Urothelium cell line (cell line): Measurements from ENCODE around the gene CLNK.
"Not testable (repeated sequence)": the region's sequence is repeated elsewhere in the genome, so short reads cannot be mapped to it uniquely, and the experiment has no call there.

ENCODE experiments used
- DNase-seq: peaks from one replicate; pipeline ENCODE4 v3.0.0; 2011; ENCODE audit warnings: low spot score, mixed read lengths
- FAIRE-seq: peaks from 2 replicates; lab custom pipeline; 2011; peaks lifted over from hg19 to GRCh38; lab: Jason Lieb, UNC

Gene CLNK

DNA sequence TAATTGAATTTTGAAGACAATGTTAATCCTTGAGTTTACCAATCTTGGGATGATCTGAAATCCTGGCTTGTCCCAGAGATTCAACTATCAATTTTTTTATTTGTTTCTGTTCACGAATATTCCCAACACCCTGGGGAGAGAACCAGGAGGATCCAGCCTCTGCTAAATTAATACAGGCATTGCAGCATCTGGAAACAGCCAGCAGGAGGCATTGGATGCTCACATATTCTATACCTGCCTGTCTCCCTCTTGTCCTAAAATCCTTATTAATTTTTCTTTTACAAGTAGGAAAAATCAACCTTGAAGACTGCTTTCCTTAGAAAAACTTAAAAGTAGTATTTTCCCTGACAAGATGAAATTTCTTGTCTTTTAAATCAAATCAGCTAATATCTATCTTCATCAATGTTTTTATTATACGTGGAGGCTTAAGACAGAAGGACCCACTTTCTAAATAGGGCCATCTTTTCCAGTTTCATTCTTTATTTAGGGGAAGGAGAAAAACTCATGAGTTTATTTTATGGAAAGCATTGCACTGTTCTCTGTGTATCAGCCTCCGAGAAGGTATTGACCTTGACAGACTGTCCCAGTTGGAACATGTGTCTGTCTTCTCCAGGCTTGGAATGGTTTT, 102.4 kb downstream of the CLNK start:
- FAIRE-seq = no peak
- DNase-seq = peak; percentile 33

DNA sequence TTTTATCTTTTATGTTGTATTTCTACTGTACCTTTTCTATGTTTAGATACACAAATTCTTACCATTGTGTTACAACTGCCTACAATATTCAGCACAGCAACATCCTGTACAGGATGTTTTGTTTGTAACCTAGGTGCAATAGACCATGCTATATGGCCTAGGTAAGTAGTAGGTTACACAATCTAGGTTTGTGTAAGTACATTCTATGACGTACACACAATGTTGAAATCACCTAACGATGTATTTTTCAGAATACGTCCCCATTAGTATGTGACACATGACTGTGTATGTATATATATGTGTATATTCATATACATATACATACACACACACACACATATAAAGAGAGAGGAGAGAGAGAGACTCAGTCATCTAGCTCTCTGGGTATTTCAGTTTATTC, 103.5 kb downstream of the CLNK start:
- no peak for FAIRE-seq
- no peak for DNase-seq

DNA sequence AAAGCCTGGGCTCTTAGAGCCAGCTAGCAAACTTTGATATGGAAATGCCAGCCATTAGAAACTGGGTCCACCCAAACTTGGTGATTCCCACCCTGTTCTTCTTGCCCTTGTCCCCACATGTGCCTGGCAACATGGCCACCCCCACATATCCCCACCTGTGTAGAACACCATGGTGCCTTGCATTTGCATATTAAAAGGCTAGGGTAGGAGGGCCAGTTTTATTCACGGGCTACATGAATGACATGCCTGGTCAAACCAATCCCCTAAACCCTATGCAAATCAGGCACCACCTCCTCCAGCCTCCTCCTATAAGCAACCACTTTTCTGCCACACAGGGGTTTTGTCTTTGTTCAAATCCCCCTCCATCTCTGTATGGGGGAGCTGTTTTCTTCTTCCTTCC, 104.9 kb downstream of the CLNK start:
- FAIRE-seq (no peak), DNase-seq (no peak)

DNA sequence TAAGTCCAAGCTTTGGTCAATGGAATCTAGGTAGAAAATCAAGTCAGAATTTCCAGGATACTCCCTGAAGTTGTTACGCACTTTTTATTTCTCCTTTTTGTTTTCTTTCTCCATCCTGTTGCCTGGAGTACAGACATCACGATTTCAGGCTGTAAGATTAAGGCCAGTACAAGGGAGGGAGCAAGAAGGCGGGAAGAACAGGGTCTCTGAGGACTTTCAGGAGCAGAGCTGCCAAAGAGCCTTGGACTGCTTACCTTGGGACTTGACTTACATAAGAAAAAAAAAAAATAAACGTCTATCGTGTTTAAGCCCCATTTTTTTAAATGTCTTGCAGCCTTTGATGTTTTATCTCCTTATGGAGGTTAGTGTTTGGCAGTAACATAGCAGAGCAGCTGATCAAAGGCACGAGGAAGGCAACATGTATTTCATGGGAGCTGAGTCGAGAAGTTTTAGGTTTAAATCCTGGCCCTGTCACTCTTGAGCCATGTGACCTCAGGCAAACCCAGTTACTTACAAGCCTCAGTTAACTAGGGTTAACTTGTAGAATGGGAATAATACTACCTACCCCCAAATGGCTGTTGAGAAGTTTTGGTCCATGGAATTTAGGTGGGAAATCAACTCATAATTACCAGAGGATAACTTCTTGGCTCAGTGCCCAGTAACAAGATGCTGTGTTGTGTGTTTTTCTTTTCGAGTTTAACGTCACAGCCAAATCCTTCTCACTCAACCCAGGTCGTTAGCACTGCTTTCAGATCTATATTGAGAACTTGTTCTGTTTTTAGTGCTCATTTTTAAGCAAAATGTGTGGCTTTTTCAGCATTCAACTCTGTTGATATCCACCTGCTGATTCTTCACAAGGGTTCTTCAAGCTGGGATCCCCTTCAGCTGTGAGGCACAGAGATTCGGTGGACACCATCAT, 106.8 kb downstream of the CLNK start:
- FAIRE-seq (no peak), DNase-seq (no peak)

DNA sequence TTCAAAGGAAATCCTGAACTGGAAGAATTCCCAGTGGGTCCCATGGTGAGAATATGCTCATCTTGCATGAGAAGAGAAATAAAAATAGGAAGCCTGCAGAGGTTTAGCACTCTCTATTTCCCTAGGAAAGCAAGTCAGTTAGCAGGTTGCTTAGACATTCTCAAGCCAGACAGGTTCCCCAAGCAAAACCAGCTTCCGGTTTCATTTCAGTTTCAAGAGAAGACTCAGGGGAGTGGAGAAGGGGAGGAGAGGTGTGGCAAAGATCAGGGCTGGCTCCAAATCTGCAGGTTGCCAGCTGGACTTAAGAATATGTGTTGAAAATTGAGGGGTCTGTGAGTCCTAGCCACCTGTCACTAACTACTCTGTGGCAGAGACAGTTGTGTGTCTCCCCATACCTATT, 107.5 kb downstream of the CLNK start:
- FAIRE-seq (no peak), DNase-seq (no peak)

DNA sequence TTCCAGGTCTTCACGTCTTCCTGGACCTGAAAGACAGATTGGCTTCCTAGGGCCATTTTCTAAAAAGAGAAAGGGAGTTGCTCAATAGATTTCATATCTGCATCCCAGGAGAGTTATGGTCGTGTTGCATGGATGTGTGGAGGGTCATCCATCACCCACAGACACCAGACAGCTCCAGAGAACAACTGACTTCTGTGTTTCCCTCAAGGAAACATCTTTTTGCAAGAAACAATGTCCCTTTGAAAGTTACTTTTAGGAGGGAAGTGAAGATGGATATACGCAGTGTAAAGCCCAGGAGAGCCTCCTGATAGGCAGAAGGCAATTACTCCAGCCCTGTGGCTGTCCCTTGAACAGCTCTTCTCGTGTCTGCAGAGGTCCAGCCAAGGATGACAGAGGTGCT, 108.3 kb downstream of the CLNK start:
- DNase-seq (no peak), FAIRE-seq (no peak)

DNA sequence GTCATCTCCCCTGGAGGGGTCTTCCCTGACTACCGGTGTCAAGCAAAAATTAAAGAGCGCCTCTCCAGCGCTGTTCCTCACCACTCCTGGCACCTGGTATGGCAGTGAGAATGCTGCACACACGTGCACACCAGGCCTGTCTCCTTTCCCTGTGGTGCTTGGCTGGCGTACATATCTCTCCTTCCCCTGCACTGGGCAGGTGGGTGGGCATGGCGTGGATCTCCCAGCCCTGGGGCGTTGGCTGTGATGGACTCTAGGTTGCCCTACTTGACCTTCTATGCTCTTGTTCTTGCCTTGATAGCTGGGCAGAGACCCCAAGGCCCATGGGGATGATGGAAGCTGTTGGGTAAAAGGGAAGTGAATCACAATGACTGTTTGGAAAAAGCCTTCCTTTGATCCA, 109.2 kb downstream of the CLNK start:
- no peak for DNase-seq
- FAIRE-seq = no peak

DNA sequence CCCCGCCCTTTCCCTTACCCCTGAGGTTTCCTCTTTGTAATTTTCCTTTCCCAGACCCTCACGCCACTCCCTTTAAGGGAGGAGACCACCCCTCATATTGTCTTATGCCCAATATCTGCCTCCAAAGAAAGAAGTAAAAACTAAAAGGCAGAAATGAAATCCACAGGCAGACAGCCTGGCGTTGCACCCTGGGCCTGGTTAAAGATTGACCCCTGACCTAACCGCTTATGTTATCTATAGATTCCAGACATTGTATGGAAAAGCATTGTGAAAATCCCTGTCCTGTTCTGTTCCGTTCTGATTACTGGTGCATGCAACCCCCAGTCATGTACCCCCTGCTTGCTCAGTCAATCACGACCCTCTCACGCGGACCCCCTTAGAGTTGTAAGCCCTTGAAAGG, 110.0 kb downstream of the CLNK start:
- not testable (repeated sequence) for DNase-seq, FAIRE-seq

DNA sequence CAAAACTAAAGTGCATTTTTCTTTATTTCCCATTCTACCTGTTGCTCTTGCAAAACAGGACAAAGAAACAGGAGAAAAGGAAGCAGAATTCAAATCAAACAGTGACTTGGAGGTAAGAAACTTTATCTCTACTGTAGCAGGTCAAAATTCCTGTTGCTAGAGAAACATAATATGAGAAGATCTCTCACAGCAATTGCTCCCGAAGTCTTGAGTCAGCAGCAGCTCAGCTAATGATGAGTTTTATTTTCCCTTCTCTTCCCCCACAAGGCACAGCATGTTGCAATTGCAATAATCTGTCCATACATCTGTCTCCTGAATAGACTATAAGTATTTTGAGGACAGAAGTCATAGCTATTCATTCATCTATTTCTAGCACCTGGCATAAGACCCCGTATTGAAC, 112.7 kb downstream of the CLNK start:
- FAIRE-seq = no peak
- DNase-seq = no peak

DNA sequence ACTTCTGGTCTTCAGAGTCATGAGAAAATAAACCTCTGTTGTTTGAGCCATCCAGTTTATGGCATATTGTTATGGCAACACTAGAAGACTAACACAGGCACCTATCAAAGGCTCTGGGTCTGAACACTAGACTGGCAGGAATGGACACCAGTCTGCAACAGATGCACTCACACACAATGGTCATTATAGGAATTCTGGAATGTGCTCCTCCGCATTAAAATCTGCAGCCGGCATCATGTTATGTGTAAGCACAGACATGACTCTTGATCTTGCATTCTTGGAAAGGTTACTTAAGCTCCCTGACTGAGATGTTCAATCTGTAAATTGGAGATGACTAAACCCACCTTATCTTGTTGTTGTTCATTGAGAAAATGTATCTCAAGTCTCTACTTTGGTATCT, 115.1 kb downstream of the CLNK start:
- FAIRE-seq = no peak

DNA sequence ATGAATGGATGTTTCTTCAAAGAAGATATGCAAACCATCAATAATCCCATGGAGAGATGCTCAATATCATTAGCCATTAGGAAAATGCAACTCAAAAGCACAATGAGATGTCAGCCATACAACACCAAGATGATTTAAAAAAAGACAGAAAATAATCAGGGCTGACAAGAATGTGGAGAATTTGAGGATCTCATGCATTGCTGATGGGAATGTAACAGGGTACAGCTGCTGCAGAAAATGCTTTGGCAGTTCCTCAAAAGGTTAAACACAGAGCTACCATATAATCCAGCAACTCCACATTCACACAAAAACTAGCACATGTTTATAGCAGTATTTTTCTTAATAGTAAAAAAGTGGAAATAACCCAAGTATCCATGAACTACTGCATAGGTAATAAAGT, 116.8 kb downstream of the CLNK start:
- DNase-seq (no peak), FAIRE-seq (no peak)

More for the DNA sequence above, 115.1 kb downstream of the CLNK start:
- DNase-seq = no peak

DNA sequence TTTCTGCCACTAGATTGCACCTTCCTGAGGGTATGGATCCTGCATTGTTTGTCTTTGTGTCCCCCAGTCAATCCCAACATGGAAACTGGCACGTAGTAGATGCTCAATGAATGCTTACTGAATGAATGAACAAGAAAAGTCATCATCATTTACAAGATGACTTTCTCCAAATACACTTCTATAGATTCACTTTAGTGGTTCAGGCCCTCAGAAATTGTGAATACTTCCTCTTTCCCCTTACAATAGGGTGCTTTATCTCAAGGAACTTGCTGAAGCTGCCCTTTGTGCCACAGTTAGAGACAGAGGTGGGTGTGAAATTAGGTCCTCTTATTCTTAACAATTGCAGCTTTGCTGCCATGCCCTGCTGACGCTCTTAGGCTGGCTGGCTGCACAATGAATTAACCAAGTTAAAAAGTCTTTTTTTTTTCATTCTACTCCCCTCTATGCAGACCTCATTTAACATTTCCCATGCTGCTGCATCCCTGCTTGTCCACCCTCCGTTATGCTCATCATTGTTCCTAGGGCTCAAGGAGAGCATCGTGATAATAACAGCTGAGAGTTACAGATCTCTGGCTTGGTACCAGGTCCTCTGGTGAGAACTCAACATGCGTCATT, 119.3 kb downstream of the CLNK start:
- DNase-seq = no peak
- FAIRE-seq = no peak

DNA sequence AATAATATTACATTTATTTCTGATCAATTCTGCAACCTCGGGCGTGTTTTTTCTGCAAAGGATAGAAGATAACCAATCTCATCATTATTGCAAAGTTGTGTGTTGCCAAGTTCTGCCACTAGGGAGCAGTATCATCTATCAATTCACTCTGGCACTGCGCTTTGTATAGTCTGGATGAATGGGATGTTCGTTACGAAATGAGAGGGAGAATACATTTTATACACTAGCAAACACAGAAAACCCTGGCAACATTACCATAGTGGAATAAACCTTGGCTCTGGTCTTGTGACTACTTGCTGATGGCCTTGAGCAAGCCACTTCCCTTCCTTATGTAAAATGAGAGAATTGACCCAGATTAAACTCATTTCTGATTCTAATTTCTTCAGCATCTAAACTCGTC, 129.9 kb downstream of the CLNK start:
- FAIRE-seq (no peak), DNase-seq (peak; percentile 28)

DNA sequence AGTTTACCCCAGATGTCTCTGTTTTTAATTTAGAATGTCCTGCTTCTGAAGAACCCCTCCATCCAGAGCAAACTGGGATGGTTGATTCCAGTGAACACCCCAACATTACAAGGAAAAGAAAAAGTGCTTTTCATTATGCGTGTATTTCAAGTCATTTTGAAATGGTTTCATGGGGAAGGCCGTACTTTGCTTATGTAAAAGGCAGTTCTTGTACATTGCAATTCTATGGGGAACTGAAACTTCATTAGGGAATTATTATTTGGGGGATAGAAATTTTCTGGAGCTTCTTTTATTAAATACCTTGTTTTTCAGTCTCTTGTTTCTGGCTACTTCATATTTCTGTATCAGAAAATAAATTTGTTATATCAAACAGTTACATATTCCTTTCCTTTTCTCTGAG, 130.4 kb downstream of the CLNK start:
- FAIRE-seq (no peak), DNase-seq (no peak)

DNA sequence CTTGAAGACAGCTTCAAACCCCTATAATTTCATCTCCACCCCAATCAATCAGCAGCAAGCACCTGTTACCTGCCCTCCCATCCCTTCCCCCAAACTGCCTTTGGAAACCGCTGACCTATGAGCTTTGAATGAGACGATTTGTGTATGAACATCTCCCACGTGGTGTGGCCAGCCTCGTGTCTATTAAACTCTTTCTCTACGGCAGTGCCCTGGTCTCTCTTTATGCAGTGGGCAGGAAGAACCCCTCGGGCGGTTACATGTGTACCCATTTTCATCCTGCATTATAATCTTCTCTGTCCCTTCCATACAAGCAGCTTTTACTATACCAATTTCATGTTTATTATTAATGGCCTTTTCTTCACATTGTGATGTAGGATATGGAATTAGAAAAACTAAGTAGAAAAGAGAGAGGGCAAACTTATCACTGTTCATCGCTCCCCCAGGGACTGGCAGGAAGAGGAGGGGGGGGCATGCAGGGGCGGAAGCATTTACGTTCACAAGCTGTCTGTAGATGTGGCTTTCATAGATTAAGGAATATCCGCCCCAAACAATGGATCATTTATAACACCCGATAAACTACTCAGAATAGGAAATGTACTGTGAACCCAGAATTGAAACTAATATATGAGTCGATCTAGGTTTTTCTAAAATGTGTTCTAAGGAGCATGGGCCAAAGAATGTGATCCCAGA, 131.8 kb downstream of the CLNK start:
- no peak for DNase-seq
- no peak for FAIRE-seq

DNA sequence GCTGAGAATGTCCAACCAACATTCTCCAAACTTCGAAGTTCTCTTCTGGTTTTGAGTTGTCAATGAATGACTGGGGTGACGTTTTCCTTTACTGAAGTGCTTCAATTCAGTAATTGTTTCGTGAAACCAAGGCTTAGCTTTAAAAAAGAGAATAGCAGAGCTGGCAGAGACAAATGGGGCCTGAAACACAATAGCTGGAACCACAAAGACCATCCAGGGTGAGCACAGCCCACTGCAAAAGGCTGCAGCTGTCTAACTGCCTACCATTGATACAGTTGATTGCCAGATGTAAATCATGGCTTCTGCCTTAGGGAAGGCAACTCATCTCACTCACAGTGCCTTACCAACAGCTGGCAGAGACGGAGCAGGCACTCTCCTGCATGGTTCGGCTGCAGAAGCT, 148.7 kb downstream of the CLNK start:
- FAIRE-seq (no peak), DNase-seq (no peak)

DNA sequence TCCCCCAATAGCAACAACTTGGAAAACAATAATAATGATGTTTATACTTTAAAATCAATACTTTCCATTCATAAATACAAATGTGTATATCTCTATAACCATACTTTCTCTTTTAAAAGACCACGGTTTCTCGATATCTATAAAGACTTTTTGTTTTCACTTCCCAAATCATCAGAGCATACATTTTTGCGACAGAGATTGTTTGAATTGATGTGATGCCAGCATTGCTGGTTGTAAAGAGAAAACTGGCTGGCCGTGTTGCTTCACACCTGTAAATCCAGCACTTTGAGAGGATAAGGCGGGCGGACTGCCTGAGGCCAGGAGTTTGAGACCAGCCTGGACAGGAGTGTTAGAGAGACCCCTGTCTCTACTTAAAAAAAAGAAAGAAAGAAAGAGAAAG, 149.7 kb downstream of the CLNK start:
- no peak for FAIRE-seq

DNA sequence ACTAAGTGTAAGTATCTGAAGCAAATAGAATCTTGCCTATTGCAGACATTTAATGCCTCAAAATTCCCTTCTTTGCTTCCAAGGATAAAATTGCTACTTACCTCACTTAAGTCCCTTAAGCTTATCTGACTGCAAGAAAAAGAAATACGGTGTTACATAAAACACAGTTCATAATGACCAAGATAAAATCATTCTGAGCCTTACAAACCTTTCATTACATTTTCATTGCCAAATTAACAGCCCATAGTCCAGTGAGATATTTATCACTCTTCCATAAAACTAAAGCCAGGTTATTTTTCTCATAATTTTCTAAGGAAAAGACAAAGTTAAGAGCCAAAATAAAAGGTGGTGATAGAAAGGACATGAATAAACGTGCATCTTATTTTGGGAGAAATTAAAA, 152.4 kb downstream of the CLNK start:
- no peak for FAIRE-seq

More for the DNA sequence above, 149.7 kb downstream of the CLNK start:
- DNase-seq = no peak

DNA sequence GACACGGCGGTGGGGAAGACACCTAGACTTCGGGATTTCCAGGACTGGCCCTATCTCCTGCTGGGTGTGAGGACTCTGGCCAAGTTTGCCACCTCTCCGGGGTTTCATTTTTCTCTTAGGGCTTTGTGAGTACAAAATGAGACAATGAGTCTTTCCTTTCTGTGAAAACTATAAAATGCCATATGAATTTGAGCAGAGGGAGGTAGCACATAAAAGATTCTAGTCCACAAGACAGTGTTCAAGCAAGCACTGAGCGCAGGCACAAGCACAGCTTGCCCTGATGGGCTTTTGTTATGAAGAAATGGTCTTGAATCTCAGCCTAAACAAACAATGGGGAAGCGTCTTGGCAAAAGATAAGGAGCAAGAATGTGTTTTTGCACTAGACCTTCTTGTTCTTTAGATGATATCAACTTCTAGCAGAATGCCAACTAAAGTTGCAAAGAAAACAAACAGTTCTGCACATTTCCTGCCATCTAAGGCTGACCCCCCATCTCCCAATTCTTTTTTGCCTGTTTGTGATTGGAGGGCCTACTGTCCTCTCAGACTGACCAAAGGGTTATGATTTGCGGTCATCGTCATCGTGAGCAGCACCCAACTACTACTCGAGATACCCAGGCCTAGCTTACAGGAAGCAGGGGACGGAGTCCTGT, 154.3 kb downstream of the CLNK start:
- DNase-seq = no peak
- no peak for FAIRE-seq

More for the DNA sequence above, 152.4 kb downstream of the CLNK start:
- DNase-seq = no peak

DNA sequence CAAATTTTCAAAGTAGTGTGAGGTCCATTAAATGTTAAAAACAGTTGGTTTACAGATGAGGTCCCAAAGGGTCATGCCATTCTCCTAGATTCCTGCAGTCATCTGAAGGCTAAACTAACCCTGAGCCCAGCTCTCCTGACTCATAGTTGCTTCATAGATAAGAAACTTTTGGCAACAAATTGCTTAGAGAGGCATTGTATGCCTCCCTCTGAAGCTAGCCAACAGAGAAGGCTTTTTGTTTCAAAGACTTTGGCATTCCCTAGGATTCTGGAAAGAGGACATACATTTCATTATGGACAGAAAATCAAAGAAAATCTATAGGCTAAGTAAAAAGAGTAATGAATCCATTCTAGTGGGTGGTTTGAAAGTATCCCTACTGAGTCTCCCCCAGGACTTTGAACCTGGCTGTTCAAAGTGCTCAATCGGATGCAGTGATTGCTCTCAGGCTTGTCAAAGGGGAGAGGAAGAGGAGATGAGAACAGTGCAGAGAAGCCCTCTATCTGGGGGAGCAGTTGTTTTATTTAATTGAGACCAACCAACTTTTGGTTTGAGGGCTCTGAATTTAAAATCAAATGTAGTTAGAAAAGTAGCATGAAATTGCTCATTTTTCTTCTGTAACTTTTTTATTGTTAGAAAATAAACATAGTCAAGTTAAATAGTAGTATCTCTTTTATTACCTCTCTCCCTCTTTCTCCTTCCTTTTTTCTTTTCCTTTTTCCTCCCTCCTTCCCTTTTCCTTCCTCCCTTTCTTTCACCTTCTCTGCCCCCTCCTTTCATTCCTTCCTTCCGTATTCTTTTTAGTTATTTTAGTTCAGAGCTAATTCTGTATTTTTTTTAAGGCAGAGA, 155.1 kb downstream of the CLNK start:
- peak; percentile 16 for DNase-seq
- FAIRE-seq = no peak
